ENCODE measurements around the gene HAAO. TPM values are rescaled to one million over a fixed set of nuclear protein-coding genes. Genes with fewer than 3 reads are reported as not detected.

Gene HAAO
- total RNA-seq, 1 experiment from 2014 or later = 0.74 TPM

DNA sequence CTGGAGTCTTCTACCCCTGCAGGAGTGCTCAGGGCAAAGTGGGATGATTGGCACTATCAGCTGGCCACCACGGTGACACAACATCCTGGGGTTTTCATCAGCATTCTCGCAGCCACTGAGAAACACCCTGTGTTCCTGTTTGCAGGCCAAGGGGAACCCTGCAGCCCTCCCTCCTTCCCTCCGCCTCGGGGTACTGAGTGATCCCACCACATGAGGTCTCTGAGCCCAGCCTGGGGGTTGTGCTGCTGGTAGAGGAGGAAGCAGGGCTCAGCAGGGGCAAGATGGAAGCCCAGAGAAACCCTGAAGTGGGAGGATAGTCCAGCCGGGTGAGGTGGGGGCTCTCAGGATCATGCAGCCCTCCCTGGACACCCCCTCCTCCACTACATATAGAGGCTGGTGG is 28.3 kb downstream of the HAAO start, which contains the start of gene OXER1:
Gene OXER1, minus strand, starts transcription at position 40 of the 400 bp plus-strand sequence. CDS start 73 bp downstream, outside the sequence.
- intact Hi-C loops (cut with micrococcal nuclease; ENCODE audit: unreplicated experiment) = no loop called here
- DNase-seq (ENCODE audit: low read depth, low spot score) (no peak), ATAC-seq (no peak)
- POLR2A ChIA-PET = no interaction called here
- H3K27ac ChIP-seq (ENCODE audit: low read length) = no peak within 1 kb of the TSS
- CTCF ChIA-PET = interaction anchor here (0.7 kb wide), 1 partner anchor 11 kb away, joined by 3 read pairs; no protein-coding TSS in a partner anchor
- BruUV-seq (replicated peaks) = no TSS peak
- no peaks in the 10 kb centered on the region for H3K9me3 ChIP-seq (ENCODE audit: control insufficient read depth, insufficient read depth, low read depth, low read length)
- TF ChIP-seq, protein P1, sequence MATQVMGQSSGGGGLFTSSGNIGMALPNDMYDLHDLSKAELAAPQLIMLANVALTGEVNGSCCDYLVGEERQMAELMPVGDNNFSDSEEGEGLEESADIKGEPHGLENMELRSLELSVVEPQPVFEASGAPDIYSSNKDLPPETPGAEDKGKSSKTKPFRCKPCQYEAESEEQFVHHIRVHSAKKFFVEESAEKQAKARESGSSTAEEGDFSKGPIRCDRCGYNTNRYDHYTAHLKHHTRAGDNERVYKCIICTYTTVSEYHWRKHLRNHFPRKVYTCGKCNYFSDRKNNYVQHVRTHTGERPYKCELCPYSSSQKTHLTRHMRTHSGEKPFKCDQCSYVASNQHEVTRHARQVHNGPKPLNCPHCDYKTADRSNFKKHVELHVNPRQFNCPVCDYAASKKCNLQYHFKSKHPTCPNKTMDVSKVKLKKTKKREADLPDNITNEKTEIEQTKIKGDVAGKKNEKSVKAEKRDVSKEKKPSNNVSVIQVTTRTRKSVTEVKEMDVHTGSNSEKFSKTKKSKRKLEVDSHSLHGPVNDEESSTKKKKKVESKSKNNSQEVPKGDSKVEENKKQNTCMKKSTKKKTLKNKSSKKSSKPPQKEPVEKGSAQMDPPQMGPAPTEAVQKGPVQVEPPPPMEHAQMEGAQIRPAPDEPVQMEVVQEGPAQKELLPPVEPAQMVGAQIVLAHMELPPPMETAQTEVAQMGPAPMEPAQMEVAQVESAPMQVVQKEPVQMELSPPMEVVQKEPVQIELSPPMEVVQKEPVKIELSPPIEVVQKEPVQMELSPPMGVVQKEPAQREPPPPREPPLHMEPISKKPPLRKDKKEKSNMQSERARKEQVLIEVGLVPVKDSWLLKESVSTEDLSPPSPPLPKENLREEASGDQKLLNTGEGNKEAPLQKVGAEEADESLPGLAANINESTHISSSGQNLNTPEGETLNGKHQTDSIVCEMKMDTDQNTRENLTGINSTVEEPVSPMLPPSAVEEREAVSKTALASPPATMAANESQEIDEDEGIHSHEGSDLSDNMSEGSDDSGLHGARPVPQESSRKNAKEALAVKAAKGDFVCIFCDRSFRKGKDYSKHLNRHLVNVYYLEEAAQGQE (IDR thresholded peaks at IDR 0.05; ENCODE audit: insufficient read depth in 1 of 2, low read depth in 2 of 2, low read length in 1 of 2) = no peak
- TF ChIP-seq POLR2AphosphoS5 (IDR thresholded peaks at IDR 0.05; ENCODE audit: low read depth, low read length) (no peak), SIN3A (IDR thresholded peaks at IDR 0.05; ENCODE audit: borderline replicate concordance, insufficient read depth, low read depth, low read length) (no peak), TCF7L2 (IDR thresholded peaks at IDR 0.05; ENCODE audit: low read depth, low read length) (no peak)
- TF ChIP-seq, protein P2, sequence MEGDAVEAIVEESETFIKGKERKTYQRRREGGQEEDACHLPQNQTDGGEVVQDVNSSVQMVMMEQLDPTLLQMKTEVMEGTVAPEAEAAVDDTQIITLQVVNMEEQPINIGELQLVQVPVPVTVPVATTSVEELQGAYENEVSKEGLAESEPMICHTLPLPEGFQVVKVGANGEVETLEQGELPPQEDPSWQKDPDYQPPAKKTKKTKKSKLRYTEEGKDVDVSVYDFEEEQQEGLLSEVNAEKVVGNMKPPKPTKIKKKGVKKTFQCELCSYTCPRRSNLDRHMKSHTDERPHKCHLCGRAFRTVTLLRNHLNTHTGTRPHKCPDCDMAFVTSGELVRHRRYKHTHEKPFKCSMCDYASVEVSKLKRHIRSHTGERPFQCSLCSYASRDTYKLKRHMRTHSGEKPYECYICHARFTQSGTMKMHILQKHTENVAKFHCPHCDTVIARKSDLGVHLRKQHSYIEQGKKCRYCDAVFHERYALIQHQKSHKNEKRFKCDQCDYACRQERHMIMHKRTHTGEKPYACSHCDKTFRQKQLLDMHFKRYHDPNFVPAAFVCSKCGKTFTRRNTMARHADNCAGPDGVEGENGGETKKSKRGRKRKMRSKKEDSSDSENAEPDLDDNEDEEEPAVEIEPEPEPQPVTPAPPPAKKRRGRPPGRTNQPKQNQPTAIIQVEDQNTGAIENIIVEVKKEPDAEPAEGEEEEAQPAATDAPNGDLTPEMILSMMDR (IDR thresholded peaks at IDR 0.05) = no peak
- no peaks in the 10 kb centered on the region for H3K36me3 ChIP-seq (ENCODE audit: control insufficient read depth, insufficient read depth, low read length)
- in situ Hi-C loops (cut with HindIII; ENCODE audit: low pct_unique_long_range_greater_than_20kb, low sequenced_read_pairs) = no loop called here
- H3K4me1 ChIP-seq (ENCODE audit: control insufficient read depth, insufficient read depth, low read length) = no peaks in the 10 kb centered on the region
- no peaks in the 10 kb centered on the region for H3K27me3 ChIP-seq (ENCODE audit: control insufficient read depth, insufficient read depth, low read length)
- no peak within 1 kb of the TSS for H3K4me3 ChIP-seq (ENCODE audit: low read depth in 2 of 2, low read length in 2 of 2)

DNA sequence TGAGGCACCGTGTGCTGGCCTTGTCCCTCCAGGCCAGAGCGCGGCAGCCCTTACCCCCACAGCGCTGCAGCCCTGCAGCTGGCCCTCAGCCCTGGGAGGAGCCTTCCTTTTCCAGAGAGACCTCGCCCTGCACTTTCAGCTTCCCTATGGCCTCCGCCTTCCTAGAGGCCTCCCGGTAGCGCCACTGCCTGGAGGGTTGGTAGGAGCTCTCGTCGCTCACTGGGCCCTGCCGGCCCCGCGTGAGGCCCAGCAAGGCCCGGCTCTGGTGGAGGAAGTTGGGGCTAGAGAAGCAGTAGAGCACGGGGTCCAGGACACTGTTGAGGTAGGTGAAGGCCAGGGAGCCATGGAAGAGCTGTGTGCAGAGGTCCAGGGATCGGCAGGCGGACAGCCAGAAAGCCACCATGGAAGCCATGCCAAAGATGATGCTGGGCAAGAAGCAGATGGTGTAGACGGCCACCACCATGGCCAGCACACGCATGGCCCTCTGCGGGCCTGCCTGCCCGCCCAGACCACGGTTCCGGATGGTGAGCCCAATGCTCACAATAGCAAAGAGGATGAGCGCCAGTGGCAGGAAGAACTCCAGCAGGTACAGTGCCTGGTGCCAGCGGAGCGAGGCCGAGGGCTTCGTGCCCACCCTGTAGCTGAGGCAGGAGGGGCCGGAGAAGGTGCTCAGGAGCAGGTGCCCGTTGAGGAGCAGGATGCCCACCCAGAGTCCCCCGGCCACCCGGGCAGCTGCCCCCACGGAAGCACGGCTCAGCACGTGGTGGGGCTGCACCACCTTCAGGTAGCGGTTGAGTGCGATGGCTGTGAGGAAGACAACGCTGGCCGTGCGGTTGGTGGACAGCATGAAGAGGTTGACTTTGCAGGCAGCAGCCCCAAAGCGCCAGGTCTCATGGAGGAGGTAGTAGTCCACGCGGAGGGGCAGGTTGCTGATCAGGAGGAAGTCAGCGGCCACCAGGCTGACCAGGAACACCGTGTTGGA is 29.3 kb downstream of the HAAO start:
- ATAC-seq (no peak), DNase-seq (ENCODE audit: low read depth, low spot score) (no peak)
- Histone ChIP-seq H3K27ac (ENCODE audit: low read length) (no peak overlapping the region), H3K9me3 (ENCODE audit: control insufficient read depth, insufficient read depth, low read depth, low read length) (no peaks in the 10 kb centered on the region), H3K4me1 (ENCODE audit: control insufficient read depth, insufficient read depth, low read length) (no peaks in the 10 kb centered on the region), H3K4me3 (ENCODE audit: low read depth in 2 of 2, low read length in 2 of 2) (no peak overlapping the region), H3K27me3 (ENCODE audit: control insufficient read depth, insufficient read depth, low read length) (no peaks in the 10 kb centered on the region), H3K36me3 (ENCODE audit: control insufficient read depth, insufficient read depth, low read length) (no peaks in the 10 kb centered on the region)
- TF ChIP-seq SIN3A (IDR thresholded peaks at IDR 0.05; ENCODE audit: borderline replicate concordance, insufficient read depth, low read depth, low read length) (no peak), POLR2AphosphoS5 (IDR thresholded peaks at IDR 0.05; ENCODE audit: low read depth, low read length) (no peak), TCF7L2 (IDR thresholded peaks at IDR 0.05; ENCODE audit: low read depth, low read length) (no peak)
- TF ChIP-seq, protein P2 (IDR thresholded peaks at IDR 0.05) = no peak
- TF ChIP-seq, protein P1 (IDR thresholded peaks at IDR 0.05; ENCODE audit: insufficient read depth in 1 of 2, low read depth in 2 of 2, low read length in 1 of 2) = no peak
- no TSS peak for BruUV-seq (replicated peaks)
- ChIA-PET POLR2A (no interaction called here), CTCF (interaction anchor here (0.7 kb wide), 1 partner anchor 12 kb away, joined by 3 read pairs; no protein-coding TSS in a partner anchor)
- in situ Hi-C loops (cut with HindIII; ENCODE audit: low pct_unique_long_range_greater_than_20kb, low sequenced_read_pairs) (no loop called here), intact Hi-C loops (cut with micrococcal nuclease; ENCODE audit: unreplicated experiment) (no loop called here)
